Measurements from ENCODE around the gene APOC3. TPM values are rescaled to one million over a fixed set of nuclear protein-coding genes. Genes with fewer than 3 reads are reported as not detected.

Gene APOC3
- total and polyA plus RNA-seq, 2 experiments from 2014 or later = 2,125 to 2,309 TPM

DNA sequence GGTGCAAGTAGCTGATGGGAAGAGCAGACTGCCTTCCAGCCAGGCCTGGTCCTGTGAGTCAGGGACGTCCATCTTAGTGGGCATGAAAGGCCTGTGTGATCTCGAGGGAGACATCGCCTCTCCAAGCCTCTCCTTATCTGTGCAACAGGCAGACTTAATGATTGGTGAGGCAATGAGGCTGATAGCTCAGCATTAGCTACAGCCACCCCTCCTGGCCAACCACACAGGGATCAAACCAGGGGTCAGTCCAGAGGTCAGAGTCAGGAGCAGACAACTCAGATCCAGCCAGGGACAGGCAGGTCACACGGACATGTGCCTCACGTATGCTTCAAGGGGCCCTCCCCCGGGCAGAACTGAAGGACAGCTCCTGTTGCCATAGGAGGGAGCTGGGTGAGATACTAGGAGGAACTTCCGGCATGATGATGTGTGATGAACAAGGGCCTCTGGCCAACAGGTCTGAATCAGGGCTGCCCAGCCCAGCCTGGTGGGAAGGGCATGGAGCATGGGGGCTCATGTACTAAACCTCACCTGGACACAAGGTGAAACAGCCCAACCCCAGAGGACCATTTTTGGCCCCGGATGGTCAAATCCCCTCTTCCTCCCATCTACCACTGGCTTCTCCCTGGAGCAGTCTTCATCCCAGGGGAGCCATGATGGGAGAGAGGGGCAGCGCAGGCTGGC lies 2.8 kb upstream of the APOC3 start:
- Histone ChIP-seq H3K27ac (peak overlapping the region; percentile 95), H3K9me2 (replicated peaks; ENCODE audit: insufficient read depth) (no peaks in the 10 kb centered on the region), H3K27me3 (no peaks in the 10 kb centered on the region), H3K4me2 (no peak overlapping the region), H4K20me1 (ENCODE audit: insufficient read depth, poor library complexity, severe bottlenecking) (no peaks in the 10 kb centered on the region), H3K36me3 (replicated peaks; ENCODE audit: insufficient read depth, low read depth) (no peaks in the 10 kb centered on the region), H3K4me1 (ENCODE audit: insufficient read depth) (peaks cover 45% of the 10 kb centered on the region), H3K4me3 (no peak overlapping the region), H3K9me3 (ENCODE audit: low read depth) (no peaks in the 10 kb centered on the region), H2AFZ (no peak overlapping the region), H3K79me2 (no peaks in the 10 kb centered on the region)
- TF ChIP-seq EZH2 (IDR thresholded peaks at IDR 0.05; ENCODE audit: borderline replicate concordance) = no peak
- TF ChIP-seq EZH2phosphoT487 (IDR thresholded peaks at IDR 0.05; ENCODE audit: low read depth, severe bottlenecking, unreplicated experiment) = no peak
- no peak for TF ChIP-seq CTCF (IDR thresholded peaks at IDR 0.05; ENCODE audit: poor library complexity)
- WGBS (ENCODE audit: low lambda C conversion rate, missing lambda C conversion rate) = 57% methylated on average over 9 of the region's 9 CpGs
- peak; percentile 58 for DNase-seq (ENCODE audit: low spot score)

GRCh38 chr11:116827461-116827860 lies 2.2 kb upstream of the APOC3 start:
- H3K4me2 ChIP-seq = no peak overlapping the region
- no peaks in the 10 kb centered on the region for H3K27me3 ChIP-seq
- H3K27ac ChIP-seq = peak overlapping the region; percentile 95
- no peak overlapping the region for H3K4me3 ChIP-seq
- no peaks in the 10 kb centered on the region for H3K36me3 ChIP-seq (replicated peaks; ENCODE audit: insufficient read depth, low read depth)
- no peak for TF ChIP-seq EZH2 (IDR thresholded peaks at IDR 0.05; ENCODE audit: borderline replicate concordance)
- TF ChIP-seq EZH2phosphoT487 (IDR thresholded peaks at IDR 0.05; ENCODE audit: low read depth, severe bottlenecking, unreplicated experiment) = no peak
- TF ChIP-seq CTCF (IDR thresholded peaks at IDR 0.05; ENCODE audit: poor library complexity) = no peak
- H3K9me2 ChIP-seq (replicated peaks; ENCODE audit: insufficient read depth) = no peaks in the 10 kb centered on the region
- no peaks in the 10 kb centered on the region for H4K20me1 ChIP-seq (ENCODE audit: insufficient read depth, poor library complexity, severe bottlenecking)
- WGBS (ENCODE audit: low lambda C conversion rate, missing lambda C conversion rate) = 86% methylated on average over 6 of the region's 6 CpGs
- no peak overlapping the region for H2AFZ ChIP-seq
- peaks cover 50% of the 10 kb centered on the region for H3K4me1 ChIP-seq (ENCODE audit: insufficient read depth)
- DNase-seq (ENCODE audit: low spot score) = no peak
- no peaks in the 10 kb centered on the region for H3K79me2 ChIP-seq
- no peaks in the 10 kb centered on the region for H3K9me3 ChIP-seq (ENCODE audit: low read depth)

GRCh38 chr11:116828632-116829524 lies 829 bp upstream of the APOC3 start:
- H3K4me1 ChIP-seq (ENCODE audit: insufficient read depth) = peaks cover 42% of the 10 kb centered on the region
- H3K36me3 ChIP-seq (replicated peaks; ENCODE audit: insufficient read depth, low read depth) = no peaks in the 10 kb centered on the region
- H3K27ac ChIP-seq = peak overlapping the region; percentile 95
- TF ChIP-seq EZH2 (IDR thresholded peaks at IDR 0.05; ENCODE audit: borderline replicate concordance) = no peak
- TF ChIP-seq CTCF (IDR thresholded peaks at IDR 0.05; ENCODE audit: poor library complexity) = no peak
- TF ChIP-seq EZH2phosphoT487 (IDR thresholded peaks at IDR 0.05; ENCODE audit: low read depth, severe bottlenecking, unreplicated experiment) = no peak
- H3K4me3 ChIP-seq = no peak overlapping the region
- DNase-seq (ENCODE audit: low spot score) = peak; percentile 83
- no peaks in the 10 kb centered on the region for H3K27me3 ChIP-seq
- WGBS (ENCODE audit: low lambda C conversion rate, missing lambda C conversion rate) = 46% methylated on average over 15 of the region's 16 CpGs
- no peaks in the 10 kb centered on the region for H3K9me3 ChIP-seq (ENCODE audit: low read depth)
- H3K4me2 ChIP-seq = peak overlapping the region; percentile 59
- no peaks in the 10 kb centered on the region for H3K9me2 ChIP-seq (replicated peaks; ENCODE audit: insufficient read depth)
- H2AFZ ChIP-seq = no peak overlapping the region
- no peaks in the 10 kb centered on the region for H3K79me2 ChIP-seq
- no peaks in the 10 kb centered on the region for H4K20me1 ChIP-seq (ENCODE audit: insufficient read depth, poor library complexity, severe bottlenecking)
